SK-N-SH treated with all-trans-retinoic acid at 6 μM for 48 hours (cell line): ENCODE data around the gene SCYL3.

Source experiments
- ARNTL ChIP-seq: fragments of 450-650 bp; formaldehyde crosslinking; IDR thresholded peaks from 2 replicates; pipeline ENCODE4 v1.5.0; 2020; ENCODE audit warnings: low read depth, mild to moderate bottlenecking, moderate library complexity, borderline replicate concordance
- BACH2 ChIP-seq: fragments of 250-450 bp; sonication (Bioruptor Pico); IDR thresholded peaks from 2 replicates; pipeline ENCODE4 v1.9.0; 2021; ENCODE audit warnings: mild to moderate bottlenecking, borderline replicate concordance
- ISL1 ChIP-seq: fragments of 250-450 bp; sonication (Bioruptor Pico); IDR thresholded peaks from 2 replicates; pipeline ENCODE4 v2.1.2; 2022; ENCODE audit warnings: mild to moderate bottlenecking, moderate library complexity
- OSR1 ChIP-seq: fragments of 250-450 bp; sonication (Bioruptor Pico); IDR thresholded peaks from 2 replicates; pipeline ENCODE4 v1.8.0; 2022; ENCODE audit warnings: moderate library complexity, mild to moderate bottlenecking, inconsistent platforms
- RARB ChIP-seq: fragments of 250-450 bp; sonication (Bioruptor Pico); IDR thresholded peaks from 2 replicates; pipeline ENCODE4 v1.8.0; 2021; ENCODE audit warnings: mild to moderate bottlenecking, moderate library complexity
- ZFP3 ChIP-seq: fragments of 250-450 bp; sonication (Bioruptor Pico); IDR thresholded peaks from 2 replicates; pipeline ENCODE4 v1.5.0; 2020; ENCODE audit warnings: mild to moderate bottlenecking, moderate library complexity
- ZFP30 ChIP-seq: fragments of 450-650 bp; formaldehyde crosslinking; IDR thresholded peaks from 2 replicates; pipeline ENCODE4 v1.5.0; 2022; ENCODE audit warnings: mild to moderate bottlenecking, moderate library complexity
- TF ChIP-seq, protein P1 (sequence below): fragments of 250-450 bp; sonication (Bioruptor Pico); IDR thresholded peaks from 2 replicates; pipeline ENCODE4 v1.5.0; 2020; ENCODE audit warnings: mild to moderate bottlenecking, moderate library complexity

DNA sequence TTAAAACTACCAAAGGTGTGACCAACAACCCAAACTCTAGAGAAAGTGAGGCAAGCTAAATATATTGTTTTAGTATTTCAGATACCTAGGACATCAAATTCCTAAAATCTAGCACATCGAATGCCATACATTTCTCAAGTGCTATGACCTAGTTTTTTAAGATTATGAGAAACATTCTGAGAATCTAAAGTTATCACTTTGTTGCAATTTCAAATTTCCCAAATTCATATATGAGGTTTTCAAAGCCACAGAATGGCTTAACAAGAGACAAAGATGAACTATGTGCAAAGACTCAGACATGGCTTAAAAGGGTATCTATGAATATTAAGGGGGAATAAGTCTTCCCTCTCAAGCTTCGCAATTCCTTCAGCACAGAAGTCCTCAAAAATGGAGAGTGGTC lies 6.8 kb downstream of the SCYL3 start:
- TF ChIP-seq OSR1 (CRISPR knock-in tag) (no peak), ZFP30 (no peak), ISL1 (CRISPR knock-in tag) (no peak), RARB (no peak), ZFP3 (no peak), BACH2 (CRISPR knock-in tag) (no peak), ARNTL (CRISPR knock-in tag) (no peak)
- TF ChIP-seq, protein P1, sequence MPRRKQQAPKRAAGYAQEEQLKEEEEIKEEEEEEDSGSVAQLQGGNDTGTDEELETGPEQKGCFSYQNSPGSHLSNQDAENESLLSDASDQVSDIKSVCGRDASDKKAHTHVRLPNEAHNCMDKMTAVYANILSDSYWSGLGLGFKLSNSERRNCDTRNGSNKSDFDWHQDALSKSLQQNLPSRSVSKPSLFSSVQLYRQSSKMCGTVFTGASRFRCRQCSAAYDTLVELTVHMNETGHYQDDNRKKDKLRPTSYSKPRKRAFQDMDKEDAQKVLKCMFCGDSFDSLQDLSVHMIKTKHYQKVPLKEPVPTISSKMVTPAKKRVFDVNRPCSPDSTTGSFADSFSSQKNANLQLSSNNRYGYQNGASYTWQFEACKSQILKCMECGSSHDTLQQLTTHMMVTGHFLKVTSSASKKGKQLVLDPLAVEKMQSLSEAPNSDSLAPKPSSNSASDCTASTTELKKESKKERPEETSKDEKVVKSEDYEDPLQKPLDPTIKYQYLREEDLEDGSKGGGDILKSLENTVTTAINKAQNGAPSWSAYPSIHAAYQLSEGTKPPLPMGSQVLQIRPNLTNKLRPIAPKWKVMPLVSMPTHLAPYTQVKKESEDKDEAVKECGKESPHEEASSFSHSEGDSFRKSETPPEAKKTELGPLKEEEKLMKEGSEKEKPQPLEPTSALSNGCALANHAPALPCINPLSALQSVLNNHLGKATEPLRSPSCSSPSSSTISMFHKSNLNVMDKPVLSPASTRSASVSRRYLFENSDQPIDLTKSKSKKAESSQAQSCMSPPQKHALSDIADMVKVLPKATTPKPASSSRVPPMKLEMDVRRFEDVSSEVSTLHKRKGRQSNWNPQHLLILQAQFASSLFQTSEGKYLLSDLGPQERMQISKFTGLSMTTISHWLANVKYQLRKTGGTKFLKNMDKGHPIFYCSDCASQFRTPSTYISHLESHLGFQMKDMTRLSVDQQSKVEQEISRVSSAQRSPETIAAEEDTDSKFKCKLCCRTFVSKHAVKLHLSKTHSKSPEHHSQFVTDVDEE (CRISPR knock-in tag): no peak
